IPS DF 6.9 (cell line): Measurements from ENCODE around the gene EGLN3.
"Not testable (repeated sequence)": the region's sequence is repeated elsewhere in the genome, so short reads cannot be mapped to it uniquely, and the experiment has no call there.

Experiments
- DNase-seq: peaks from one replicate; pipeline ENCODE4 v3.0.0-alpha.2; 2013; ENCODE audit warnings: low read depth, low spot score
- H3K27ac ChIP-seq: one replicate; pipeline ENCODE4 v1.5.1; 2013; ENCODE audit warnings: low read length, control low read depth
- H3K27me3 ChIP-seq: 2 replicates; pipeline ENCODE4 v1.6.1; 2013; ENCODE audit warnings: mild to moderate bottlenecking, low read length; ENCODE audit not compliant: control insufficient read depth, insufficient read depth
- H3K36me3 ChIP-seq: 2 replicates; pipeline ENCODE4 v1.6.1; 2013; ENCODE audit warnings: low read length; ENCODE audit not compliant: control insufficient read depth, insufficient read depth
- H3K4me1 ChIP-seq: 2 replicates; pipeline ENCODE4 v1.6.1; 2013; ENCODE audit warnings: low read length; ENCODE audit not compliant: control insufficient read depth, insufficient read depth
- H3K4me3 ChIP-seq: 2 replicates; pipeline ENCODE4 v1.5.1; 2013; ENCODE audit warnings: mild to moderate bottlenecking, low read length
- H3K9me3 ChIP-seq: 2 replicates; pipeline ENCODE4 v1.6.1; 2013; ENCODE audit warnings: low read length, inconsistent platforms; ENCODE audit not compliant: control insufficient read depth, insufficient read depth
- WGBS: extraction: QIAGEN DNeasy Blood & Tissue Kit; methylation state at CpG from one replicate; pipeline ENCODE4 v1.1.7; 2013; ENCODE audit warnings: mixed read lengths, missing lambda C conversion rate; ENCODE audit not compliant: insufficient read length, insufficient coverage; 5-methylcytosine and 5-hydroxymethylcytosine counted together

Gene EGLN3

DNA sequence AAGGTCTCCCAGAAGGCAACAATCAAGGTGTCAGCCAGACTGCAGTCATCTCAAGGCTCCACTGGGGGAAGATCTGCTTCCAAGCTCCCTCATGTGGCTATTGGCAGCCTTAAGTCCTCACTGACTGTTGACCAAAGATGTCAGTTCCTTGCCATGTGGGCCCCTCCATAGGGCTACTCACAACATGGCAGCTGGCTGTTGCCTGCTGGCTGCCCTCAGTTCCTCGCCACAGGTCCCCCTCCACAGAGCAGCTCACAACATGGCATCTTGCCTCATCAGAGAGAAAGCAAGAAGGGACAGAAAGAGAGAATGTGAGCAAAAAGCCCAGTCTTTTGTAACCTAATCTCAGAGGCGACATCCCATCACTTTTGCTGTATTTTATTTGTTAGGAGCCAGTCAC, 34.4 kb upstream of the EGLN3 start:
- H3K4me3 ChIP-seq: no peak overlapping the region
- no peaks in the 10 kb centered on the region for H3K36me3 ChIP-seq
- no peaks in the 10 kb centered on the region for H3K4me1 ChIP-seq
- no peak overlapping the region for H3K27ac ChIP-seq
- WGBS: no CpG with 5 or more reads among the region's 2 CpGs
- no peak for DNase-seq
- H3K9me3 ChIP-seq: peaks cover 1% of the 10 kb centered on the region; the same call in 1 of the 2 replicates
- H3K27me3 ChIP-seq: no peaks in the 10 kb centered on the region

DNA sequence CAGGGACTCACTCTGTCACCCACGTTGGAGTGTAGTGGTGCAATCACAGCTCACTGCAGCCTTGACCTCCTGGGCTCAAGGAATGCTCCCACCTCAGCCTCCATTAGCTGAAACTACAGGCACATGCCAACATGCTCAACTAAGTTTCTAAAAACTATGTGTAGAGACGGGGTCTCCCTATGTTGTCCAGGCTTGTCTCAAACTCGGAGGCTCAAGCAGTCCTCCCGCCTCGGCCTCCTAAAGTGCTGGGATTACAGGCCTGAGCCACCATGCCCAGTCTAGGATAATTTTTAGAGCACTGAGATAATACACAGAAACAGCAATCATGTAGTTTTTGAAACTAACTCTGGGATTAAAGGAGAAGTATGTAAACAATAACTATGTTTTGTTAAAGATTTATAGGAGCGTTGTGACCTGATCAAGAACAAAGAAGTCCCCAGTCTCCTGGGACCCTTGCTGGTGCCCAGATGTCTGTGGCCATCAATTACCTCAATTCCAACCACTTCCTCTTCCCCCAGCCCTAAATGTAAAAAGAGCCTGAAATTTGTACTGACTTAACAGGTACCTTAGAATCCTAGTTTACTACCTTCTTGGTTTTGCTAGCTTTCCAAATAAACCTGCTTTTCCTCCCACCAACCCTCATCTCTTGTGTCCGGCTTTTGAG, 28.9 kb upstream of the EGLN3 start:
- Histone ChIP-seq H3K27ac (no peak overlapping the region), H3K27me3 (no peaks in the 10 kb centered on the region), H3K9me3 (no peaks in the 10 kb centered on the region), H3K4me1 (no peaks in the 10 kb centered on the region), H3K4me3 (no peak overlapping the region), H3K36me3 (no peaks in the 10 kb centered on the region)
- no peak for DNase-seq
- WGBS: no CpG with 5 or more reads among the region's 7 CpGs

DNA sequence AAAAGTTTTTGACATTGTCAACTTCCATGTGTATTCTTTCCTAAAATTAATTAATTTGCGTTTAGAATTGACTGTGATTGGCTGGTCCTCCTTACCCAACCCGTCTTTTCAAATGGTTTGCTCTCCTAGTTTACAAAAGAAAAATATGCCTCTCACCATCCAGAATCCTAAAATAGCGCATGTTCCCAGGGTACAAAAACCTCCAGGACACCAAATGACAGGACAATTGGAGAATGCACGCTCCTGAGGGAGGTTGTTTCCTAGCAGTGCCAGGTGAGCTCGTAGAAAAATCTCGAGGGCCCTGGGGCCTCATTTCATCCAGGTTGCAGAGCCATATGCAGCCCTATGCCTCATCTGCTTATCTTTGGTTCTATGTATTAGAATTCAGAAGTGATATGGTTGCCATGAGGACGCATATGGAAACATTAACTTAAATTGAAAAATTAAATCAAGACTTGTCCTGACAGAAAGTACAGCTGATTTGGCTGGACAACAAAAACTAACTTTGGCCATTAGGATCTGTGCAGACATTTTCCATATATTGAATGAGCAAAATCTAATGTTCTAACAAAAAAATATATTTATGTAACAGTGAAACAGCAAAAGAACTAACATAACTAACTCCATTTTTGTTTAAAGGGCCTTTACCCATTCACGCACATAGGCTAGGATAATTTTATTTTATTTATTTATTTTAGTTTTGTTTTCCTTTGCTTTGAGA, 28.2 kb upstream of the EGLN3 start:
- no peak overlapping the region for H3K4me3 ChIP-seq
- no peaks in the 10 kb centered on the region for H3K4me1 ChIP-seq
- no peaks in the 10 kb centered on the region for H3K9me3 ChIP-seq
- WGBS: no CpG with 5 or more reads among the region's 8 CpGs
- no peaks in the 10 kb centered on the region for H3K36me3 ChIP-seq
- H3K27me3 ChIP-seq: no peaks in the 10 kb centered on the region
- H3K27ac ChIP-seq: no peak overlapping the region
- no peak for DNase-seq

DNA sequence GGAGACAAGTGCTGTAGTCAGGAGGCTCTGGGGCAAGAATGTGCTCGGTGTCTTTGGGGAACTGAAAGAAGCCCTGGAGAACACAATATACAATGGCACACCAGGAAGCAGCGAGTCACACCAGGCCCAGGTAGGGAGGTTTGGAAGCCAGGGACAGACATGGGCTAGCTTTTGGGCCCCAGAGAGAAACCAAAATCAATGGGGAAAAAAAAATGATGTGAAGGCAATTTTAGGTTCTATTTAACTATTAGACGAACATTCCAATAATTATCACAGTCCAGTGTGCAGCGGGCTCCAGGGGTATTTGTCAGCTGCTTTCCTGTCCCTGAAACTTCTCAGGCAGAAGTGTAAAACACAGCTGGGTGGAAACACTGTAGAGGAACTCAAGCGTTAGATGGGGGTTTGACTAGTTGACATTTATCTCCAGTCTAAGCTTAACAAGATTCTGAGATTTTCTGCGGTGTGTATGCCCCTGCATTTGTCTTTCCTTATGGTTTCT, 21.8 kb upstream of the EGLN3 start:
- Histone ChIP-seq H3K4me1 (no peaks in the 10 kb centered on the region), H3K9me3 (no peaks in the 10 kb centered on the region), H3K4me3 (no peak overlapping the region), H3K36me3 (no peaks in the 10 kb centered on the region), H3K27ac (no peak overlapping the region), H3K27me3 (no peaks in the 10 kb centered on the region)
- no CpG with 5 or more reads among the region's 6 CpGs for WGBS
- no peak for DNase-seq

DNA sequence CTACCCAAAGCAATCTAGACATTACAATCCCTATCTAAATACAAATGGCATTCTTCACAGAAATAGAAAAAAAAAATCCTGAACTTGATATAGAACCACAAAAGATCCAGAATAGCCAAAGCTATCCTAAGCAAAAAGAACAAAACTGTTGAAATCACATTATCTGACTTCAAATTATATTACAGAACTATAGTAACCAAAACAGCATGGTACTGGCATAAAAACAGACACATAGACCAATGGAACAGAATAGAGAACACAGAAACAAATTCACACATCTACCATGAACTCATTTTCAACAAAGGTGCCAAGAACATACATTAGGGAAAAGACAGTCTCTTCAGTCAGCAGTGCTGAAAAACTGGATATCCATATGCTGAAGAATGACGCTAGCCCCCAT, 19.0 kb upstream of the EGLN3 start:
- not testable (repeated sequence) for H3K4me3 ChIP-seq, DNase-seq, H3K4me1 ChIP-seq, H3K27ac ChIP-seq, H3K36me3 ChIP-seq, H3K27me3 ChIP-seq, H3K9me3 ChIP-seq
- WGBS: no CpG with 5 or more reads among the region's 1 CpG

DNA sequence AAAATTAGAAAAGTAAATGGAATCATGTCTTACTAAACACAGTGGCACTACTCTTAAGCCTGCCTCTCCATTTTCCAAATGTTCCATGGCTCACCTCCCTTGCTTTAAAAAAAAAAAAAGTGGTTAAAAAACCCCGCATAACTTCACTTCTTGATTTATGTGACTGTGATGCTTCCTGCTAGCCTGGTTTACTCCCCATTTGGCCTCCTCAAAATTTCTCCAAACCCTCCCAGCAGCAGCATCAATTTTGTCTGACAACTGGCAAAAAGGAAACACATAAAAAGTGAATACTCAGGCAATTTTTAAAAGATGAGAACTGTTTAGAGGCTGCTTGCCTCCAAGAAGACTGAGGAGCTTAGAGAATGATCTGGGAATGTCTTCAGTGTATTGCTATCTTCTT, 17.8 kb upstream of the EGLN3 start:
- Histone ChIP-seq H3K27me3 (no peaks in the 10 kb centered on the region), H3K4me3 (no peak overlapping the region), H3K27ac (no peak overlapping the region), H3K36me3 (no peaks in the 10 kb centered on the region), H3K4me1 (0 out of 2 replicates have a peak, but pooled peaks cover 2% of the 10 kb centered on the region), H3K9me3 (no peaks in the 10 kb centered on the region)
- no CpG with 5 or more reads among the region's 1 CpG for WGBS
- no peak for DNase-seq

DNA sequence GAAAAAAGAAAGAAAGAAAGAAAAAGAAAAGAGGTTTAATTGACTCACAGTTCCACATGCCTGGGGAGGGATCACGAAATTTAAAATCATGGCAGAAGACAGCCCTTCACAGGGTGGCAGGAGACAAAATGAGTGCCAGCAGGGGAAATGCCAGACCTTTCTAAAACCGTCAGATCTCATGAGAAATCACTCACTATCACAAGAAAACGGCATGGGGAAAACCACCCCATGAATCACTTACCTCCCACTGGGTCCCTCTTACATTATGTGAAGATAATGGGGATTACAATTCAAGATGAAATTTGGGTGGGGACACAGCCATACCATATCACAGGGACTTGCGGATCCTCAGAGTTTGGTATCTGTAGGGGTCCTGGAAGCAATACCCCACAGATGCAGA, 16.3 kb upstream of the EGLN3 start:
- no peaks in the 10 kb centered on the region for H3K27me3 ChIP-seq
- no peaks in the 10 kb centered on the region for H3K9me3 ChIP-seq
- DNase-seq: no peak
- H3K4me1 ChIP-seq: 0 out of 2 replicates have a peak, but pooled peaks cover 2% of the 10 kb centered on the region
- H3K36me3 ChIP-seq: no peaks in the 10 kb centered on the region
- H3K27ac ChIP-seq: no peak overlapping the region
- WGBS: no CpG with 5 or more reads among the region's 4 CpGs
- no peak overlapping the region for H3K4me3 ChIP-seq

DNA sequence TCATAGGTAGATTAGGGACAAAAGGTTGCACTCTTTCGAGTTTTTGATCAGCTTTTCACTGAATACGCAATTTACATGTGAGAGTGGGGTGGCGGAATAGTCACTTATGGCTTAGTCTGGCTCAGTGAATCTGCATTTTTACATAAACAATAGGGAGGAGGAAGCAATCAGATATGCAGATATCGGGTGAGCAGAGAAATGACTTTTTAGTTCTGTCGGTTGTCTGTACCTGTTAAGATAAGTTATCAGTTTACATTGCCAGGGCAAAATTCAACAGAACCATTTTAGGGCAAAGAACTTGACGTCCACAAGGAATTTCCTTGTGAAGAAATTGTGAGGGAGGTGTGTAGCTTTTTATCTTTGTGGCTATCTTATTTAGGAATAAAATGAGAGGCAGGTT, 15.4 kb upstream of the EGLN3 start:
- Histone ChIP-seq H3K4me1 (0 out of 2 replicates have a peak, but pooled peaks cover 2% of the 10 kb centered on the region), H3K9me3 (no peaks in the 10 kb centered on the region), H3K27ac (no peak overlapping the region), H3K27me3 (no peaks in the 10 kb centered on the region), H3K36me3 (no peaks in the 10 kb centered on the region), H3K4me3 (no peak overlapping the region)
- no CpG with 5 or more reads among the region's 6 CpGs for WGBS
- DNase-seq: no peak

DNA sequence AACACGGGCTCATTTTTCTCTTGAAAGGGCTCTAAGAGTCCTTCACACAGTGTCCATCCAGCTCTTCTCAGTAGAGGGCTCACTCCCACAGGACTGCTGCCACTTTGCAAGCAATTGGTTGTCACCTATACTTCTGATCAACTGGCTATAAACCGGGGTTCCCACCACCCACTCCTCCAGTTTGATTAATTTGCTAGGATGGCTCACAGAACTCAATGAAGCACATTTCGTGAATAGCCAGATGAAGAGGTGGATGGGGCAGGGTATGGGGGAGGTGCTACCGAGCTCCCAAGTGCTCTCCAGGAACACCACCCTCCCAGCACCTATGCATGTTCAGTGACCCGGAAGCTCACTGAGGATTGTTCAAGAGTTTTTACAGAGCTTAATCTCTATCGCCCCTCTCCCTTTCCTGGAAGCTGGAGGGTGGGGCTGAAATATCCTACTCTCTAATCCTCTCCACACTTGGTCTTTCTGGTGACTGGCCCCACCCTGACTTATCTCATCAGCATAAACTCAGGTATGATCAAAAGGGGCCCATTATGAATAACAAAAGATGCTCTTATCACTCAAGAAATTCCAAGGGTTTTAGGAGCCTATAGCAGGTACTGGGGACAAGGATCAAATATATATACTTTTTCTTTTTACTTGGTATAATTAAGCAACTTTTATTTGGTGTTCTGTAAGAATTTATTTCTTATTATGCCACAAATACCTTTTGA, 13.9 kb upstream of the EGLN3 start:
- no peak for DNase-seq
- WGBS: no CpG with 5 or more reads among the region's 6 CpGs
- Histone ChIP-seq H3K27ac (no peak overlapping the region), H3K4me1 (0 out of 2 replicates have a peak, but pooled peaks cover 2% of the 10 kb centered on the region), H3K4me3 (no peak overlapping the region), H3K9me3 (no peaks in the 10 kb centered on the region), H3K27me3 (no peaks in the 10 kb centered on the region), H3K36me3 (no peaks in the 10 kb centered on the region)

DNA sequence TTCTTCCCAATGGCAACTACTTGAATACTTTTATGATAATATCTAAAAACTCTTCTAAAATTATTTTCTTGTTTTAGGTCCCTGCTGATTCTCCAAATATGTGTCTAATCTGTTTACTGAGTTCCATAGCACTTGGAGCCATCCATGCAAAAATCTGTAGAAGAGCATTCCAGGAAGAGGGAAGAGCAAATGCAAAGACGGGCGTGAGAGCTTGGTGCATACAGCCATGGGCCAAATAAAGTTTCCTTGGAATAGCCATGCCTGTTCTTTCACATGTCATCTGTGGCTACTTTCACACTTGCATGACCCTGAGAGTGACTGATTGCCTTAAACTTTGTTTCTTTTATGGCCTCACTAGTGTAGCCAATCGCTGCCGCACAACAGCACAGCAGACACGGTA, 13.0 kb upstream of the EGLN3 start:
- WGBS: no CpG with 5 or more reads among the region's 5 CpGs
- Histone ChIP-seq H3K27me3 (no peaks in the 10 kb centered on the region), H3K36me3 (no peaks in the 10 kb centered on the region), H3K27ac (no peak overlapping the region), H3K9me3 (no peaks in the 10 kb centered on the region), H3K4me3 (no peak overlapping the region), H3K4me1 (0 out of 2 replicates have a peak, but pooled peaks cover 2% of the 10 kb centered on the region)
- DNase-seq: no peak
